ENCODE data around the gene SAMD3. TPM values are rescaled to one million over a fixed set of nuclear protein-coding genes. Genes with fewer than 3 reads are reported as not detected.

SAMD3 gene
- polyA plus RNA-seq, 1 of the 3 experiments (the other 2 are of a cell fraction): 16.0 TPM

GRCh38 chr6:130207979-130208649, 14.6 kb downstream of the SAMD3 start (continued):
- TF ChIP-seq REST (IDR thresholded peaks at IDR 0.05; ENCODE audit: low read depth, low read length) (no peak), FOXJ3 (CRISPR knock-in tag; IDR thresholded peaks at IDR 0.05) (no peak)

GRCh38 chr6:130206479-130206878, 16.3 kb downstream of the SAMD3 start:
- Histone ChIP-seq H3K79me2 (ENCODE audit: insufficient read depth) (no peaks in the 10 kb centered on the region), H3K9me3 (no peaks in the 10 kb centered on the region), H3K27ac (ENCODE audit: low read depth in 2 of 2, low read length in 1 of 2) (no peak overlapping the region), H3K4me3 (ENCODE audit: low read depth in 2 of 2, low read length in 1 of 2) (no peak overlapping the region), H4K20me1 (ENCODE audit: insufficient read depth) (no peaks in the 10 kb centered on the region), H3K36me3 (replicated peaks in 1 of 2; ENCODE audit: control insufficient read depth in 1 of 2, insufficient read depth in 2 of 2, low read length in 1 of 2) (peaks cover 0 to 8% of the 10 kb centered on the region in 2 experiments), H3K4me2 (no peak overlapping the region), H3K4me1 (ENCODE audit: control insufficient read depth in 1 of 2, insufficient read depth in 2 of 2, low read depth in 1 of 2, low read length in 1 of 2) (no peaks in the 10 kb centered on the region), H3K27me3 (ENCODE audit: insufficient read depth) (no peaks in the 10 kb centered on the region), H3K9me2 (no peaks in the 10 kb centered on the region), H3F3A (replicated peaks; ENCODE audit: insufficient read depth) (no peaks in the 10 kb centered on the region), H2AFZ (ENCODE audit: low read depth) (no peak overlapping the region), H3K9ac (no peak overlapping the region)
- POLR2A ChIA-PET: no interaction called here
- 86% methylated on average over 3 of the region's 3 CpGs for whole genome bisulfite sequencing (ENCODE audit: low lambda C conversion rate)
- TF ChIP-seq RFX5 (IDR thresholded peaks at IDR 0.05; ENCODE audit: low read length): no peak
- TF ChIP-seq SIN3A (IDR thresholded peaks at IDR 0.05; ENCODE audit: borderline replicate concordance, low read depth, low read length): no peak
- TF ChIP-seq NFIC (IDR thresholded peaks at IDR 0.05; ENCODE audit: borderline replicate concordance): no peak
- TF ChIP-seq EZH2phosphoT487 (IDR thresholded peaks at IDR 0.05; ENCODE audit: borderline replicate concordance, low read depth): no peak
- TF ChIP-seq NRF1 (IDR thresholded peaks at IDR 0.05; ENCODE audit: low read depth, low read length): no peak
- no peak for TF ChIP-seq RAD21 (IDR thresholded peaks at IDR 0.05; ENCODE audit: low read length)
- no peak for TF ChIP-seq GABPA (IDR thresholded peaks at IDR 0.05; ENCODE audit: low read depth)
- TF ChIP-seq FOSL2 (IDR thresholded peaks at IDR 0.05; ENCODE audit: borderline replicate concordance, low read depth): no peak
- no peak for TF ChIP-seq TCF12 (IDR thresholded peaks at IDR 0.05)
- no peak for TF ChIP-seq FOXJ3 (CRISPR knock-in tag; IDR thresholded peaks at IDR 0.05)
- CTCF ChIA-PET: no interaction called here
- DNase-seq: no peak

GRCh38 chr6:130204322-130204721, 18.4 kb downstream of the SAMD3 start:
- Histone ChIP-seq H3K4me3 (ENCODE audit: low read depth in 2 of 2, low read length in 1 of 2) (no peak overlapping the region), H4K20me1 (ENCODE audit: insufficient read depth) (no peaks in the 10 kb centered on the region), H3K36me3 (replicated peaks in 1 of 2; ENCODE audit: control insufficient read depth in 1 of 2, insufficient read depth in 2 of 2, low read length in 1 of 2) (peaks cover 0 to 12% of the 10 kb centered on the region in 2 experiments), H3K9me2 (no peaks in the 10 kb centered on the region), H3K4me2 (no peak overlapping the region), H3K9ac (no peak overlapping the region), H3K27me3 (ENCODE audit: insufficient read depth) (no peaks in the 10 kb centered on the region), H3K79me2 (ENCODE audit: insufficient read depth) (no peaks in the 10 kb centered on the region), H3K4me1 (ENCODE audit: control insufficient read depth in 1 of 2, insufficient read depth in 2 of 2, low read depth in 1 of 2, low read length in 1 of 2) (no peaks in the 10 kb centered on the region), H3K9me3 (no peaks in the 10 kb centered on the region), H3K27ac (ENCODE audit: low read depth in 2 of 2, low read length in 1 of 2) (no peak overlapping the region), H3F3A (replicated peaks; ENCODE audit: insufficient read depth) (no peaks in the 10 kb centered on the region), H2AFZ (ENCODE audit: low read depth) (no peak overlapping the region)
- DNase-seq: no peak
- 82% methylated on average over 3 of the region's 3 CpGs for WGBS (ENCODE audit: low lambda C conversion rate)
- POLR2A ChIA-PET: no interaction called here
- CTCF ChIA-PET: interaction anchor here (1.2 kb wide), 1 partner anchor 21 kb away, joined by 3 read pairs; no protein-coding TSS in a partner anchor
- TF ChIP-seq JUND (IDR thresholded peaks at IDR 0.05): no peak
- no peak for TF ChIP-seq FOXM1 (IDR thresholded peaks at IDR 0.05; ENCODE audit: low read depth)
- no peak for TF ChIP-seq RFX5 (IDR thresholded peaks at IDR 0.05; ENCODE audit: low read length)
- no peak for TF ChIP-seq REST (IDR thresholded peaks at IDR 0.05; ENCODE audit: low read depth, low read length)
- TF ChIP-seq IRF3 (IDR thresholded peaks at IDR 0.05; ENCODE audit: low read depth, low read length): no peak
- no peak for TF ChIP-seq CTCF (IDR thresholded peaks at IDR 0.05)
- no peak for TF ChIP-seq TCF12 (IDR thresholded peaks at IDR 0.05)
